GM21717 (cell line): ENCODE data around the gene EDAR.

Source experiments
- ATAC-seq: cut with Tn5 transposase; IDR thresholded peaks from one replicate; pipeline ENCODE4 v1.9.1; 2021; ENCODE audit warnings: mild to moderate bottlenecking, moderate library complexity; ENCODE audit not compliant: unreplicated experiment

The EDAR gene

GRCh38 chr2:109005686-109006204 is 16.7 kb upstream of the EDAR start:
- no peak for ATAC-seq

- ATAC-seq, result no peak
Observed at GRCh38 chr2:109001201-109001600, 12.2 kb upstream of the EDAR start.

- no peak for ATAC-seq
Observed at GRCh38 chr2:109000738-109001137, 11.7 kb upstream of the EDAR start.

- no peak for ATAC-seq
Observed at GRCh38 chr2:108998911-108999310, 9.9 kb upstream of the EDAR start.

- ATAC-seq, result no peak
Observed at GRCh38 chr2:108994178-108994577, 5.2 kb upstream of the EDAR start.

- ATAC-seq, result no peak
Observed at GRCh38 chr2:108993095-108993937, 4.3 kb upstream of the EDAR start.

GRCh38 chr2:108988076-108988795 is 784 bp downstream of the EDAR start:
- ATAC-seq, result no peak

GRCh38 chr2:108986916-108987510 is 2.0 kb downstream of the EDAR start:
- ATAC-seq, result no peak

GRCh38 chr2:108983610-108984009 is 5.4 kb downstream of the EDAR start:
- no peak for ATAC-seq

GRCh38 chr2:108983061-108983460 is 6.0 kb downstream of the EDAR start:
- no peak for ATAC-seq

- no peak for ATAC-seq
Observed at GRCh38 chr2:108982259-108982679, 6.8 kb downstream of the EDAR start.

GRCh38 chr2:108981846-108982245 is 7.2 kb downstream of the EDAR start:
- no peak for ATAC-seq

GRCh38 chr2:108980076-108980475 is 8.9 kb downstream of the EDAR start:
- no peak for ATAC-seq

- ATAC-seq, result no peak
Observed at GRCh38 chr2:108979461-108979860, 9.6 kb downstream of the EDAR start.

- ATAC-seq, result no peak
Observed at GRCh38 chr2:108978709-108979111, 10.3 kb downstream of the EDAR start.

- ATAC-seq, result no peak
Observed at GRCh38 chr2:108975613-108976435, 13.2 kb downstream of the EDAR start.

- ATAC-seq, result no peak
Observed at GRCh38 chr2:108974674-108975073, 14.3 kb downstream of the EDAR start.

GRCh38 chr2:108972663-108973062 is 16.4 kb downstream of the EDAR start:
- ATAC-seq, result no peak

- no peak for ATAC-seq
Observed at GRCh38 chr2:108971661-108972566, 17.1 kb downstream of the EDAR start.

- no peak for ATAC-seq
Observed at GRCh38 chr2:108970369-108970768, 18.7 kb downstream of the EDAR start.
